Measurements from ENCODE around the gene TMEM208. TPM values are rescaled to one million over a fixed set of nuclear protein-coding genes. Genes with fewer than 3 reads are reported as not detected.

TMEM208 gene
- total and polyA plus RNA-seq, 2 experiments from 2014 or later, result 47.5 to 181 TPM

DNA sequence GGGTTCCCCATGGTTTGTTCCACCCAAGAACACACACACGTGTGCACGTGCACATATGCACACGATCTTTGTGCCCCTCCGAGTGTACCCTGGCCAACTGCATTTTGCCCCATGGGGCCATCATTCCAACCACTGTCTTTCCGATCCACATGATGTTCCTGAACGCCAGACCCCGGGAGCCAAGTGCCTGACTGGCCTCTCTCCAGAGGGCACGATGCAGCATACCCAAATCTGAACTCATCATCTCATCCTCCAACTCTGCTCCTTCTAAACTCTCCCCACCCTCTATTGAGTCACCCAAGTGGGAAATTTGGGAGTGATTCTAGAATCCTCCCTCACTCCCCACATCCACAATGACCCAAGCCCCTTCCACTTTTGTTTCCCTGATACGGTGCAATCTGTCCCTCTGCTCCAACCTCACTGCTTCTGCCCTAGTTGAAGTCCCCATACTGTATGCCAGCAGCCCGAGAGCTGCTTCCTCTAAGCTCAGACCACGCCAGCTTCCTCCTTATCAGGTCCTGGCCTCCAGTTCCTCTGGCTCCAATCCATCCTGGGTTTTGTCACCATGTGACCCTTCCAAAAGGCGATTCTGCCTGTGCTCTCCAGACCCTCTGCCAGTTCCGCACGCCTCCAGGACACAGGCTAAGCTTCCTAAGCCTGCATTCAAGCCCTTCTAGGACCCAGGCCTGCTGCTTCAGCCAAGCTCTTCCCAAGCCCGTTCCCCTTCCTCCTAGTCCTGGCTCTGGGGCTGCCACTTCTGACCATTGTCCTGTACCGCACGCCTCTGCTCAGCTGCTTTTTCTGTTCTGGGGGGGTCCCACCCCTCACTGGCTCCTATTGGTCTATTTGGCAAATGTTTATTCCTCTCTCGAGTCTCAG, 10.1 kb upstream of the TMEM208 start:
- Histone ChIP-seq H3K79me2 (no peaks in the 10 kb centered on the region), H3K9me3 (ENCODE audit: low read depth) (no peaks in the 10 kb centered on the region), H3K4me2 (no peak overlapping the region), H3K4me1 (ENCODE audit: insufficient read depth) (no peaks in the 10 kb centered on the region), H3K27ac (no peak overlapping the region), H4K20me1 (ENCODE audit: insufficient read depth, poor library complexity, severe bottlenecking) (no peaks in the 10 kb centered on the region), H2AFZ (no peak overlapping the region), H3K27me3 (no peaks in the 10 kb centered on the region), H3K36me3 (replicated peaks; ENCODE audit: insufficient read depth, low read depth) (no peaks in the 10 kb centered on the region), H3K9me2 (replicated peaks; ENCODE audit: insufficient read depth) (no peaks in the 10 kb centered on the region), H3K4me3 (no peak overlapping the region)
- 83% methylated on average over 18 of the region's 18 CpGs for WGBS (ENCODE audit: low lambda C conversion rate, missing lambda C conversion rate)
- TF ChIP-seq EZH2phosphoT487 (IDR thresholded peaks at IDR 0.05; ENCODE audit: low read depth, severe bottlenecking, unreplicated experiment), result no peak
- no peak for TF ChIP-seq EZH2 (IDR thresholded peaks at IDR 0.05; ENCODE audit: borderline replicate concordance)
- TF ChIP-seq, protein P1, sequence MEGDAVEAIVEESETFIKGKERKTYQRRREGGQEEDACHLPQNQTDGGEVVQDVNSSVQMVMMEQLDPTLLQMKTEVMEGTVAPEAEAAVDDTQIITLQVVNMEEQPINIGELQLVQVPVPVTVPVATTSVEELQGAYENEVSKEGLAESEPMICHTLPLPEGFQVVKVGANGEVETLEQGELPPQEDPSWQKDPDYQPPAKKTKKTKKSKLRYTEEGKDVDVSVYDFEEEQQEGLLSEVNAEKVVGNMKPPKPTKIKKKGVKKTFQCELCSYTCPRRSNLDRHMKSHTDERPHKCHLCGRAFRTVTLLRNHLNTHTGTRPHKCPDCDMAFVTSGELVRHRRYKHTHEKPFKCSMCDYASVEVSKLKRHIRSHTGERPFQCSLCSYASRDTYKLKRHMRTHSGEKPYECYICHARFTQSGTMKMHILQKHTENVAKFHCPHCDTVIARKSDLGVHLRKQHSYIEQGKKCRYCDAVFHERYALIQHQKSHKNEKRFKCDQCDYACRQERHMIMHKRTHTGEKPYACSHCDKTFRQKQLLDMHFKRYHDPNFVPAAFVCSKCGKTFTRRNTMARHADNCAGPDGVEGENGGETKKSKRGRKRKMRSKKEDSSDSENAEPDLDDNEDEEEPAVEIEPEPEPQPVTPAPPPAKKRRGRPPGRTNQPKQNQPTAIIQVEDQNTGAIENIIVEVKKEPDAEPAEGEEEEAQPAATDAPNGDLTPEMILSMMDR (IDR thresholded peaks at IDR 0.05; ENCODE audit: poor library complexity), result no peak
- DNase-seq (ENCODE audit: low spot score), result no peak

DNA sequence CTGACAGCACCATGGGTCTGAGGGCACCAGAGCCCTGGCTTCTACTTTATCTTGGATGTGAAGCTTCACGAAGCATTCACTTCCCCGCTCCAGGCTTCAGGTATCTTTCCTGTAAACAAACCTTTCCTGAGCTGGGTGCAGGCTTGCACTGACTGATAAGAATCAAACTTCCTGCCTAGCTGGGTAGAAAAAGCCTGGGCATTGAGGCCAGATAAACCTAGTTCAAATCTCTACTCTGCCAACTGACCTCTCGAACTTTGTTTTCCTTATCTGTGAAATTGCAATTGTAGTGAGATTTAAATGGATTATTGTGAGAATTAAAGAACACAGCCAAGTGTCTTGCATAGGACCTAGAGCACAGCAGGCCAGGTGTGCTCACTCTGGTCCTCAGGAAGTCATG, 2.9 kb upstream of the TMEM208 start:
- Histone ChIP-seq H3K9me3 (ENCODE audit: low read depth) (no peaks in the 10 kb centered on the region), H2AFZ (no peak overlapping the region), H3K4me2 (no peak overlapping the region), H3K4me1 (ENCODE audit: insufficient read depth) (peaks cover 9% of the 10 kb centered on the region), H3K4me3 (no peak overlapping the region), H3K36me3 (replicated peaks; ENCODE audit: insufficient read depth, low read depth) (no peaks in the 10 kb centered on the region), H4K20me1 (ENCODE audit: insufficient read depth, poor library complexity, severe bottlenecking) (no peaks in the 10 kb centered on the region), H3K9me2 (replicated peaks; ENCODE audit: insufficient read depth) (no peaks in the 10 kb centered on the region), H3K27me3 (no peaks in the 10 kb centered on the region), H3K79me2 (peaks cover 16% of the 10 kb centered on the region), H3K27ac (no peak overlapping the region)
- WGBS (ENCODE audit: low lambda C conversion rate, missing lambda C conversion rate), result 27% methylated on average over 3 of the region's 3 CpGs
- no peak for DNase-seq (ENCODE audit: low spot score)
- TF ChIP-seq EZH2 (IDR thresholded peaks at IDR 0.05; ENCODE audit: borderline replicate concordance) (no peak), EZH2phosphoT487 (IDR thresholded peaks at IDR 0.05; ENCODE audit: low read depth, severe bottlenecking, unreplicated experiment) (no peak)
- TF ChIP-seq, protein P1 (IDR thresholded peaks at IDR 0.05; ENCODE audit: poor library complexity), result no peak

DNA sequence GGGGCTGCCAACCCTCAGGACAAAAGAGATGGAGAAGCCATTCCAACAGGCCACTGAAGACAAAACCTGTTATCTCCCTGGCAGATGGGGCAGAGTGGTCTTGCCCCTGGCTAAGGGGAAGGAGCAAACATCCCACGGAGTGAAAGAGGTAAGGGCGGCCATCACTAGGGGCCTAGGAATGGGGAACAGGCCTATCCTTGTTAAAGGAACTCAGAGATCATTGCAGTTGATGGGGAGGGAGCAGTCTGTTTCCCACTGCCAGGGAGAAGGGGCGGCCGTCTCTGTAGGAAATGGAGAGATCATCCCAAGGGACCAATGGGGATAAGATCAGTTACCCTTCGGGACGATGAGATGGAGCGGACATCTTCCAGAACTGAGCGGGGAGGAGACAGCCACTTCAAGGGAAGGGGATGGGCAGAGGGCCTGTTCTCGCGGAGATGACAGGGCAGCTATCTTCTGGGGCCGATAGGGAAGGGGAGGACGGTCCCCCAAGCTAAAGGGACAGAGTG, 581 bp upstream of the TMEM208 start:
- Histone ChIP-seq H3K27me3 (no peaks in the 10 kb centered on the region), H3K9me2 (replicated peaks; ENCODE audit: insufficient read depth) (no peaks in the 10 kb centered on the region), H3K4me3 (peak overlapping the region; percentile 47), H3K4me1 (ENCODE audit: insufficient read depth) (peaks cover 9% of the 10 kb centered on the region), H4K20me1 (ENCODE audit: insufficient read depth, poor library complexity, severe bottlenecking) (no peaks in the 10 kb centered on the region), H3K4me2 (peak overlapping the region; percentile 80), H3K27ac (peak overlapping the region; percentile 29), H3K9me3 (ENCODE audit: low read depth) (no peaks in the 10 kb centered on the region), H3K36me3 (replicated peaks; ENCODE audit: insufficient read depth, low read depth) (no peaks in the 10 kb centered on the region), H3K79me2 (peaks cover 16% of the 10 kb centered on the region), H2AFZ (peak overlapping the region; percentile 46)
- WGBS (ENCODE audit: low lambda C conversion rate, missing lambda C conversion rate), result 16% methylated on average over 11 of the region's 12 CpGs
- no peak for DNase-seq (ENCODE audit: low spot score)
- TF ChIP-seq, protein P1 (IDR thresholded peaks at IDR 0.05; ENCODE audit: poor library complexity), result no peak
- TF ChIP-seq EZH2 (IDR thresholded peaks at IDR 0.05; ENCODE audit: borderline replicate concordance), result no peak
- no peak for TF ChIP-seq EZH2phosphoT487 (IDR thresholded peaks at IDR 0.05; ENCODE audit: low read depth, severe bottlenecking, unreplicated experiment)

Measured in hepatocyte (in vitro differentiated cells).